ENCODE measurements around the gene UPF2. TPM values are rescaled to one million over a fixed set of nuclear protein-coding genes. Genes with fewer than 3 reads are reported as not detected.

Gene UPF2
- total and polyA plus RNA-seq, 12 donors = 5.1 to 24.3 (median 12.1) TPM

DNA sequence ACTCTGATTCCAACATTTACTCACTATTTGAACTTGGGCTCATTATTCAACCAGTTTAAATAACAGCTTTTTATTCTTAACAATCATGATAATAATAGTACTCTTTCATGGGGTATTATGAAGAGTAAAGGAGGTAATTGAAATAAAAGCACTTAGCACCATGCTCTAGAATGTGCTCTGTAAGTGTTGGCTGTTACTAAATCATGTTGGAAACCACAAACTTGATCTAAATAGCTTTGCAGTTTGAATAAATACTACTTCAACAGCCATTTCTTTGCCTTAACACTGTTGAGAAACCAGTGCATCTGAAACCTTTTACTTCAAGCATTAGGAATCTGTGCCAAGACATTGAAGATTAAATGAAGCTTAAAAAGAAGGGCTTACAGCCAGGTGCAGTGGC, 7.9 kb upstream of the UPF2 start:
- Histone ChIP-seq H3K36me3 (replicated peaks in 1 of 2) (no peaks in the 10 kb centered on the region), H3K9me3 (replicated peaks in 1 of 3) (no peaks in the 10 kb centered on the region), H3K27me3 (no peaks in the 10 kb centered on the region), H3K4me1 (replicated peaks in 1 of 2) (peaks cover 7% of the 10 kb centered on the region in 2 donors), H3K4me3 (no peak overlapping the region), H3K27ac (no peak overlapping the region)
- intact Hi-C loops (cut with DNase I) = no loop called here
- TF ChIP-seq, protein P1, sequence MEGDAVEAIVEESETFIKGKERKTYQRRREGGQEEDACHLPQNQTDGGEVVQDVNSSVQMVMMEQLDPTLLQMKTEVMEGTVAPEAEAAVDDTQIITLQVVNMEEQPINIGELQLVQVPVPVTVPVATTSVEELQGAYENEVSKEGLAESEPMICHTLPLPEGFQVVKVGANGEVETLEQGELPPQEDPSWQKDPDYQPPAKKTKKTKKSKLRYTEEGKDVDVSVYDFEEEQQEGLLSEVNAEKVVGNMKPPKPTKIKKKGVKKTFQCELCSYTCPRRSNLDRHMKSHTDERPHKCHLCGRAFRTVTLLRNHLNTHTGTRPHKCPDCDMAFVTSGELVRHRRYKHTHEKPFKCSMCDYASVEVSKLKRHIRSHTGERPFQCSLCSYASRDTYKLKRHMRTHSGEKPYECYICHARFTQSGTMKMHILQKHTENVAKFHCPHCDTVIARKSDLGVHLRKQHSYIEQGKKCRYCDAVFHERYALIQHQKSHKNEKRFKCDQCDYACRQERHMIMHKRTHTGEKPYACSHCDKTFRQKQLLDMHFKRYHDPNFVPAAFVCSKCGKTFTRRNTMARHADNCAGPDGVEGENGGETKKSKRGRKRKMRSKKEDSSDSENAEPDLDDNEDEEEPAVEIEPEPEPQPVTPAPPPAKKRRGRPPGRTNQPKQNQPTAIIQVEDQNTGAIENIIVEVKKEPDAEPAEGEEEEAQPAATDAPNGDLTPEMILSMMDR (IDR thresholded peaks at IDR 0.05) = no peak
- no peak for TF ChIP-seq POLR2A (IDR thresholded peaks at IDR 0.05)
- no peak for DNase-seq

DNA sequence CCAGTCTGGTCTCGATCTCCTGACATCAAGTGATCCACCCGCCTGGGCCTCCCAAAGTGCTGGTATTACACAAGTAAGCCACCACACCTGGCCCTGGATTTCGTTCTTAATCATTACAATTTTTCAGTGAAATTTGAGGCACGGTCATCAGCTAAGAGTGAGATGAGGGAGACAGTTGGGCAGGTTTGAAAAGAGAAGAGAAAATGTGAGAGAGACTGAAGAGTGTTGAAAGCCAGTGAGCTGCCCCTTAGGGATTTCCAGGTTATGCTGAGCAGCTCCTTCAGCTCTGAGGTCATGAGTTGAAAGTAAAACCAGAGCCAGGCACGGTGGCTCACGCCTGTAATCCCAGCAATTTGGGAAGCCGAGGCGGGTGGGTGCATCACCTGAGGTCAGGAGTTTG, 5.9 kb upstream of the UPF2 start:
- H3K36me3 ChIP-seq (replicated peaks in 1 of 2) = no peaks in the 10 kb centered on the region
- 71 to 81% (median 75%) methylated on average over 8 of the region's 8 CpGs for WGBS, 4 donors
- peaks cover 0 to 1% of the 10 kb centered on the region in 2 donors for H3K4me1 ChIP-seq (replicated peaks in 1 of 2)
- DNase-seq = no peak
- no peak overlapping the region for H3K27ac ChIP-seq
- H3K9me3 ChIP-seq (replicated peaks in 1 of 3) = no peaks in the 10 kb centered on the region
- no peaks in the 10 kb centered on the region for H3K27me3 ChIP-seq
- intact Hi-C loops (cut with DNase I) = no loop called here
- TF ChIP-seq, protein P1 (IDR thresholded peaks at IDR 0.05) = no peak
- no peak for TF ChIP-seq POLR2A (IDR thresholded peaks at IDR 0.05)
- H3K4me3 ChIP-seq = no peak overlapping the region

DNA sequence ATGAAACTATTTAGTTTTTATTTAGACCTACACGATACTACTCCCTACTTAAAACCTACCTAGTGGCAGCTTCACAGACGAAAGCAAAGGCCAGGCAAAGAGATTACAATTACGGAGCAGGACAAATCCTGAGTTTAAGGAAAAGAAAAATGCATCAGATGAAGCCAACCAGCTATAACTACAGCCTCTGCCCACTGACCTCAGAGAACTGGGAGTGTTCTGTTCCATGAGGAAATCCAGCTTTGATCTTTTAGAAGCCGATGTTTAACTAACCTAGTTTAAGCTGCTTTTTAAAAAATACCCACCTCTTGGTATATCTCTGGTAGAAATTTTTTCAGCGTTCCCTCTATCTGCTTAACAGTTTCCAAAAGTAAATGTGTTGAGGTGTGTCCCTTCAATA, 3.0 kb upstream of the UPF2 start:
- Histone ChIP-seq H3K4me1 (replicated peaks in 1 of 2) (peaks cover 0 to 16% of the 10 kb centered on the region in 2 donors), H3K4me3 (no peak overlapping the region), H3K36me3 (replicated peaks in 1 of 2) (no peaks in the 10 kb centered on the region), H3K9me3 (replicated peaks in 1 of 3) (no peaks in the 10 kb centered on the region), H3K27me3 (no peaks in the 10 kb centered on the region), H3K27ac (no peak overlapping the region)
- no peak for TF ChIP-seq POLR2A (IDR thresholded peaks at IDR 0.05)
- WGBS, 4 donors = 68 to 82% (median 76%) methylated on average over 5 of the region's 5 CpGs
- no peak for DNase-seq
- intact Hi-C loops (cut with DNase I) = no loop called here

DNA sequence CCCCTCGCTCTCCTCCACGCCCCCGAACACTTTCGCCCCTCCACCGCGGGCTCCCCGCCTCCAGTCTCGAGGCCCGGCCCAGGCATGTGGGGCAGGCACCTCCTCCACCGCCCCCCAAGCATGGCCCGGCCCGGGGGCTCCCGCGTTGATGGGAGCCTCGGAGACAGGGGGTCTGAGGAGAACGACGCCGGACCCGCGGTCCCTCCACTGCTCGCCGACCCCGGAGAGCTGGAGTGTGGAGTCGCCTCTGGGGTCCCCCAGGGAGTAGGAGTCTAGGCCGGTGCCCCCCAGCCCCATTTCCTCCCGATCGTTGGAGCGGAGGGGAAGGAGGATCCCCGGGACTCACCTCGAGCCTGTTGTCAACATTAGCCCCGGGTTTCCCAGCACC, 206 bp downstream of the UPF2 start:
- intact Hi-C loops (cut with DNase I) = no loop called here
- 1 to 9% (median 1%) methylated on average over 4 to 31 of the region's 31 CpGs; no CpG with 5 or more reads in 1 of the 4 donors for WGBS, 4 donors
- Histone ChIP-seq H3K4me3 (peak overlapping the region; percentile 66 to 100 (median 86)), H3K27ac (peak overlapping the region; percentile 66 to 99 (median 96)), H3K27me3 (no peaks in the 10 kb centered on the region), H3K4me1 (replicated peaks in 1 of 2) (peaks cover 0 to 19% of the 10 kb centered on the region in 2 donors), H3K9me3 (replicated peaks in 1 of 3) (no peaks in the 10 kb centered on the region), H3K36me3 (replicated peaks in 1 of 2) (no peaks in the 10 kb centered on the region)
- peak in 3 of 7 donors; percentile 27 to 53 (median 46) for DNase-seq
- TF ChIP-seq, protein P1 (IDR thresholded peaks at IDR 0.05) = no peak
- no peak for TF ChIP-seq POLR2A (IDR thresholded peaks at IDR 0.05)

DNA sequence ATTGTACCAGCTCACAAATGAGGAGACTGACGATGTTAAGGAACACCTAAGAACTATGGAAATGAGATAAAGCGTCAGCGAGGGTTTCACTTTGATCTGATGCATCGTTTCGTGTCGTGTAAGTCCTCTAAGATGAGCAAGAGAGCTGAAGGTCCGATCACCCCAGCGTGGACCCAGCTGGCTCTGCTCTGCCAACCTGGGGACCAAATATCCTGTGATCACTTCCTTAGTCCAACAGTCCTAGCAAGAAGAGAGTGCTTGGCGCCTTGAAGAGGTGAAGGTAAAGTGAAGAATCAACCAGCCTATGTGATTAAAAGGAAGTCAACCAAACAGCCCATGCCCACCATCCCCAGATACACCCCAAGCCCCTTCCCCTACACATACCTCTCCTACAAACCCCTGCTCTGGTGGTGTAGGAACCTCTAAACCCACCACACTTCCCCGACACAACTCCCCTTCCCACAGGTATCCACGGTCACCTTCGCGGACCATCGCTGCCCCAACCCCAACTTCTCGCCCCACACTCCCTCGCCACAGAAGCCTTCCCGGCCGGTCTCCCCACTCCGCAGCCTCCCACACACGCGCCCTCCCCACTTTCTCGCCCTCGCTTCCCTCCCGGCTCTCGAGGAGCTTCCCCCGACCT, 722 bp downstream of the UPF2 start:
- H3K36me3 ChIP-seq (replicated peaks in 1 of 2) = no peaks in the 10 kb centered on the region
- H3K27ac ChIP-seq = peak overlapping the region; percentile 66 to 99 (median 96)
- H3K9me3 ChIP-seq (replicated peaks in 1 of 3) = no peaks in the 10 kb centered on the region
- no peaks in the 10 kb centered on the region for H3K27me3 ChIP-seq
- WGBS, 4 donors = 0 to 1% (median 1%) methylated on average over 23 to 26 of the region's 26 CpGs
- intact Hi-C loops (cut with DNase I) = no loop called here
- TF ChIP-seq, protein P1 (IDR thresholded peaks at IDR 0.05) = no peak
- TF ChIP-seq POLR2A (IDR thresholded peaks at IDR 0.05) = peak in 1 of 2 donors; percentile 26
- peak in 6 of 7 donors; percentile 24 to 62 (median 38) for DNase-seq
- peaks cover 0 to 19% of the 10 kb centered on the region in 2 donors for H3K4me1 ChIP-seq (replicated peaks in 1 of 2)
- peak overlapping the region; percentile 66 to 100 (median 86) for H3K4me3 ChIP-seq

All from adrenal gland (tissue), 12 donors.